Kidney glomerular epithelial cell (primary cell): ENCODE measurements around the gene ANKRD33.
"Not testable (repeated sequence)": the region's sequence is repeated elsewhere in the genome, so short reads cannot be mapped to it uniquely, and the experiment has no call there.

Source experiments
- DNase-seq: peaks from one replicate; lab custom pipeline; 2025; lab: John Stamatoyannopoulos, UW

ANKRD33 gene

DNA sequence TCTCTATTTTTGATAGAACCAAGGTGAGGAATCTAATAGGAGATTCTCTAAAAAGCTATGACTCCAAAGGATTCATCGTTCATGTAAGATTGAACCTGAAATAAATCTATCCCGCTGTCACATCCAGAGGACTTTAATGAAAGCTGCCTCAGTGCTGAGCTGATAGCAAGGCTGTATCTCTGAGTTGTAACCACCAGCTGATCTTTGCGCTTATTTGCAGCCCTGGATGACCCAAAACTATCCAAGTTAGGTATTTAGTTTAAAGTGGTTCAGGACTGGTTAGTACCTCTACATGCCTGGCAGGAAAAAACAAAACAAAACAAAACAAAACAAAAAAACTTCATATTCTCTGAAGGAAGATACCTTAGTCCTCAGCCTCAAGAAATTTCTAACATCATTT lies 8.8 kb upstream of the ANKRD33 start:
- DNase-seq: no peak

DNA sequence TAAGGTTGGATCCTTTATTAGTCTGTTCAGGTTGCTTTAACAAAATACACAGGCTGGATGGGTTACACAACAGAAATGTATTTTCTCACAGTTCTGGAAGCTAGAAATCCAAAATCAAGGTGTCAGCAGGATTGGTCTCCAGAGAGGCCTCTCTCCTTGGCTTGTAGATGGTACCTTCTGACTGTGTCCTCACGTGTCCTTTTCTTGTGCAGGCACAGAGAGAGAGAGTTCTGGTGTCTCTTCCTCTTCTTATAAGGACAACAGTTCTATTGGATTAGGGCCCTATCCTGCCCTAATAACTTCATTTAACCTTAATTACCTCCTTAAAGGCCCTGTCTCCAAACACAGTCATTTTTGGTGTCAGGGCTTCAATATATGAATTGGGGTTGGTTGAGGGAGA lies 4.6 kb upstream of the ANKRD33 start:
- no peak for DNase-seq

DNA sequence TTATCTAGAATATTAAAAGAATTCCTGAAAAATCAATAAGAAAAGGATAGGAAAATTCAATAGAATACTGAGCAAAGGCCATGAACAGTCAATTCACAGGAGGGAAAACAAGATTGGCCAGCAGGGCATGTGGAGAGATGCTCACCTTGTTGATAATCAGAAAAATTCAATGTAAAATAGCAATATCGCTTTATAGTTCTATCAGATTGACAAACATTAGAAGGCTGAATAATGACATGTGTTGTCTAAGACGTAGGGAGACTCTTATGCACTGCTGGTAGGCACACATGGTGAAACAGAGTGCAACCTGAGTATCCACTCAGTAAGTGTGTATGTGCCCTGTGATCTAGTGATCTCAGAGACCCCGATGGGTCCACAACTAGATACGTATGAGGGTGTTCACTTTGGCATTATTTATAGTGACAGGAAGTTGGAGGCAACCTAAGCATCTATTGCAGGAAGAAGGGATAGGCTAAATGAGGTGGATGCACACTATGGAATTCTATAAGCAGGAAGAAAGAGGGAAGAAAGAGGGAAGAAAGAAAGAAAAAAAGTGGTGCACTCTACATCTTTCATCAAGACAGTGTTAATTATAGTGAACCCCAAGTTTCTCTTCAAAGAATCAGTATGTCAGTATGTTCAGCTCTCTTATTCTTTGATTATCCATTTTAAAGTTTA lies 3.8 kb upstream of the ANKRD33 start:
- DNase-seq: no peak

DNA sequence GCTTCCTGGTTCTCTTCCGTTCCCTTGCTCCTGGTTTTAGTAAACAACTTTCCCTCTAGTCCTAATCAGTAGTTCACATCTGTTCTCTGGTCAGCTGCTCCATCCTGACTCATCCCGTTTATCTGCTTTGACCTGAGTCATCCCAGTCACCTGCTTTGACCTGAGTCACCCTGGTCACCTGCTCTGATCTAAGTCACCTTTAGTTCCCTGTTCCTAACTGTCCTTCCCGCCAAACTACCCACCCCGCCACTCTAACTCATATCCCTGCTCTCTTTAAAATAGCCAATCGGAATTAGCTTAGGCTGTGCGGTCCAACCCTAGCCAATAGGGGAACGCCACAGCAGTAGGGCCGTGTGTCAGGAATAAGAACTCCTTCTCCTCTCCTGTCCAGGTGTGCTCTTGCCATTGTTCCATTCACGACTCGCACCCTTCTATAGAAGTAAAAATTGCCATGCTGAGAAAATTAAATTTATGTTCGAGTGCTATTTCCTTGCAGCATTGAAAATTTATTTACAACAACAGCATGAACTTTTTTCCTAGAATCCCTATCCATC lies 3.1 kb upstream of the ANKRD33 start:
- no peak for DNase-seq

DNA sequence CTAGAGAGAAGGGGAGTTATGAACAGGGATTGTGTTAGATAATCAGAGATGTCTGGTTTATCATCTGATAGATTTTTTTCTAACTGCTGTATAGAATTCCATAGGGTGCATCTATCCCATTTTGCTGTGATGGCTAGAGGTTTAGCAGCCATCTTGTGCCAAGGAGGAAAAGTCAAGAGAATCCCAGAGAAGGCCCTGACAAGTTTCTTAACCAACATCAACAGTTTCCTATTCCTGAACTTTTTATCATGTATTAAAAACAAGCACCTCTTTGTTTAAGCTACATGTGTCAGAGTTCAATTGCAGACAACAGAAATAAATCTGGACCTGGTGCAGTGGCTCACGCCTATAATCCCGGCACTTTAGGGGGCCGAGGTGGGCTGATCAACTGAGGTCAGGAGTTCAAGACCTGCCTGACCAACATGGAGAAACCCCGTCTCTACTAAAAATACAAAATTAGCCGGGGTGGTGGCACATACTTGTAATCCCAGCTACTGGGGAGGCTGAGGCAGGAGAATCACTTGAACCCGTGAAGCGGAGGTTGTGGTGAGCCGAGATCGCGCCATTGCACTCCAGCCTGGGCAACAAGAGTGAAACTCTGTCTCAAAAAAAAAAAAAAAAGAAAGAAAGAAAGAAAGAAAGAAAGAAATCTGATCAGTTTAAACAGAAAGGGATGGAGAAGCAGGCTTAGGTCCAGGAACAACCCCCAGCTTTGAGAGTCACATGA lies 2.4 kb upstream of the ANKRD33 start:
- not testable (repeated sequence) for DNase-seq

DNA sequence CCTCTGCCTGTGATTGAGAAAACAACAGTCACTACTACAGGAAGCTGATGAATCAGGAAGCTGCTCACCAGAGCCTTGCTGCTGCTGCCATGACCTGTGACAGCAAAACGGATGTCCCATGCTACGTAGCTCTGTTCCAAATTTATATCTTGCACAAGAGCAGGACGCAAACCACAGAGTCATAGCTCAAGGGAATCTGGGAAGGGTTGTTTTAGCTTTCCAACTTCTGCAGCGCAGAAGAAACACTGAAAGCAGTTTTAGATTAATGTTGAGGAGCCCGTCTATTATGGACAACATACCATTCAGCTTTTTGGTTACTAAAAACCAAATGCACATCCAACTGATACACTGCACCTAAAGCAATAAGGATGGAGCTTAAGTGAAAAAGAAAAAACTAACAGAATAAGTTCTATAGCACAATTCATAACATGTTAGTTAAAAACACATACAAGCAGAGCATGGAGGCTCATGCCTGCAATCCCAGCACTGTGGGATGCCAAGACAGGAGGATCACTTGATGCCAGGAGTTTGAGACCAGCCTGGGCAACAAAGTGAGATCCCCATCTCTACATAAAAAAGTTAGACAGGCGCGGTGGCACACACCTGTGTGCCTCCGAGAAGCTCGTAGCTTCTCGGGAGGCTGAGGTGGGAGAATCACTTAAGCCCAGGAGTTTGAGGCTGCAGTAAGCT lies 1.7 kb upstream of the ANKRD33 start:
- peak; percentile 67 for DNase-seq

DNA sequence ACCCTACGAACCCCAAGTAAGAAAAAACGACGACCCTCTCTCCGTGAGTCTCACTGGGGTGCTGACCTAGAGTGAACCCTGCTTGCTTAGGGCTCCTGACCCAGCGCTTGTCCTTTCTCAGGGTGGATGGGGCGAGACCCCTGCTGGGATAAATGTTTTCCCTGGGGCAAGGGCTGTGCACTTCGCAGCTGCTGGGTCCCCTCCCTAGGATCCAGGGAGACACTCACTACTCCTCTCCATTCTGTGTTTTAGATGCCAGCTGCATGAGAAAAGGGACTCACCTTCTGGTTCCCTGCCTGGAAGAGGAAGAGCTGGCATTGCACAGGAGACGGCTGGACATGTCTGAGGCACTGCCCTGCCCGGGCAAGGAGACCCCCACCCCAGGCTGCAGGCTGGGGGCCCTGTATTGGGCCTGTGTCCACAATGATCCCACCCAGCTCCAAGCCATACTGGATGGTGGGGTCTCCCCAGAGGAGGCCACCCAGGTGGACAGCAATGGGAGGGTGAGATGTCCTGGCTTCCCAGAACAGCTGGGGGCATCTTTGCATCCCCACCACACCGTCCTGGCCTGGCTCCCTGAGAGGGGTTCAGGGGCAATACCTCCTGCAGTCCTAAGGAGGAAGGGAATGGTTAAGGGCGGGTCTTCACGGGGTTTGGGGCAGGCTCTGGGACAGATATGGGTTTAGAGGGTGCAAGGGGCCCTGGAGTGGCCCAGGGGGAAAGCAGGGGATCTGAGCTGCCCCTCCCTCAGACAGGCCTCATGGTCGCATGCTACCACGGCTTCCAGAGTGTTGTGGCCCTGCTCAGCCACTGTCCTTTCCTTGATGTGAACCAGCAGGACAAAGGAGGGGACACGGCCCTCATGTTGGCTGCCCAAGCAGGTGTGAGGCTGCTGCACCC lies 663 bp downstream of the ANKRD33 start:
- no peak for DNase-seq

DNA sequence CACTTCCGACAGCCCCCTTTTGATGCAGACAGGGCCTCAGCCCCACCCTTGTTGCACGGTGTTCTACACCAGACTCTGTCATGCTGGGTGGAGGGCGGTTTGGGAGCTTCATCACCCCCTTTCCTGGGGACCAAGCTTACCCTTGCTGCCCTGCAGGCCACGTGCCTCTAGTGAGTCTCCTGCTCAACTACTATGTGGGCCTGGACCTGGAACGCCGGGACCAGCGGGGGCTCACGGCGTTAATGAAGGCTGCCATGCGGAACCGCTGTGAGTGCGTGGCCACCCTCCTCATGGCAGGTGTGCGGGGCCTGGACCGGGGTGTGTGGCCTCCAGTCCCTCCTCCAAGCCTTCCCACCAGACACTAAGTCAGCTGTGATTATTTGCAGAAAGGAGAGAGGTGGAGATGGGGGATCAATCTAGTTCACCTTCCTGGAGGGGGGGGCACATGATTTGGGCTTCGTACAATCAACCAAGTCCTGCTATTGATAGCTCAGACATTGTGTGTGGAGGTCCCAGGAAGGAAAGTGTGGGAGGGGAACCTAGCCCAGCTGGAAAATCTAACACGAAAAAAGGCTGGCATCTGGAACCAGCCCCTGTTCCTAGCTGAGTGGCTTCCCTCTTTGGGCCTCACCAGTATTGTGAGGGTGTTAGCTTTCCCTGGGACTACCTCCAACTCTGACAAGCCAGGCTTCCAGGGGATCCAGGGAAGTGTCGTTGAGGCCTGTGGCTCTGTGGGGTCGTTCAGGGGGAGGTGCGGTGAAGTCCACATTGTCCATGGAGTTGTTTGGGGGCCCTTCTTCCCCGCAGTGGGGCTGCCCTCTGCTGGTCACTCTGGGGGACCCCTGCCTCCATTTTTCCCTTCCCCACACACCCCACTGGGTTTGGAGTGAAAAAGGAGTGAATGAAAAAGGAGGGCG lies 1.6 kb downstream of the ANKRD33 start:
- no peak for DNase-seq

DNA sequence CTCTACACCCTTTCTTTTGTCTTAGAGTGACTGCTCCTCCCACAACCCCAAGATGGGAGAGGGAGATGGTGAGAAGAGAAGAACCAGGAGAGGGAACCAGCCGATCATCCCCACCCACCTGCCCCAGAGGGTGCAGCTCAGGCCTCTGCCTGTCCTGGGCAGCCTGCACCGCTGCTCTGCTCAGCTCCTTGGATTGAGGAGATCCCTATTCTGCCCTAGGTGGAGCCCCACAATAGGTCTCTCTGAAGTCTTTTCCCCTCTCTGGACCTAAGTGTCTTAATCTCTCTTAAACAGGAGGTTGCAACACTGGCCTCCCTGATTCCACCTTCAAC lies 2.2 kb downstream of the ANKRD33 start:
- DNase-seq: no peak

DNA sequence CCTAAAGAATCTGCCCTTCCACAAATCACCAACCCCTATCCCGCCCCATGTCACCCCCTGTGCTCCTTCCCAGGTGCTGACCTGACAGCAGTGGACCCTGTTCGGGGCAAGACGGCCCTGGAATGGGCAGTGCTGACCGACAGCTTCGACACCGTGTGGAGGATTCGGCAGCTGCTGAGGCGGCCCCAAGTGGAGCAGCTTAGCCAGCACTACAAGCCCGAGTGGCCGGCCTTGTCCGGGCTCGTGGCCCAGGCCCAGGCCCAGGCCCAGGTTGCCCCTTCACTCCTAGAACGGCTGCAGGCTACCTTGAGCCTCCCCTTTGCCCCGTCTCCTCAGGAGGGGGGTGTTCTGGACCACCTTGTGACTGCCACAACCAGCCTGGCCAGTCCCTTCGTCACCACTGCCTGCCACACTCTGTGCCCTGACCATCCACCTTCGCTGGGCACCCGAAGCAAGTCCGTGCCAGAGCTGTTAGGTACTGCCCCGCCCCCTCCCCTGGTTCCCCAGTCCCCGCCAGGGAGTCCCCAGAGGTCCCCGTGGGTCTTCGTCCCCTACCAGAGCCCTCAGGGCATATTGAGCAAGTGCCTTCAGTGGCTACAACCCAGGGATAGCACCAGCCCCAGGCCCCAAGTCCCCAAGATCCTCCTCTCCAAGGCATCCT lies 2.7 kb downstream of the ANKRD33 start:
- no peak for DNase-seq

DNA sequence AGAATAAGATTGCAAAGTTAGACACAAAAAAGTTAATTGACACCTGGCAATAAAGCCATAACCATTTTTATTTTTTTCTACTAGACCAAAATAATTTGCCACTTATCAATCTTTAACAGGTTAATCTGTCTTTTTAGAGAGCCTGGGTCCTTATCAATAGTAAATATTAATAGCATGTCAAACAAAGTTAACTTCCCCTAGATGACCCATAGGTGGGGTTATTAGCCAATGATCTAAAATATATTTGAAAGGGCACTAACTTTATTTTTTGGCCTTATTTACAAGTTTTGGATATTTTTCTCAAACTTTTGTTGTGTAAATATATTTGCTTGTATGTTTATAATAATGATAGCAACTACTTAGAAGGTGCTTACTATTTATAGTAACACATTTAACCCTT lies 3.9 kb downstream of the ANKRD33 start:
- DNase-seq: no peak

DNA sequence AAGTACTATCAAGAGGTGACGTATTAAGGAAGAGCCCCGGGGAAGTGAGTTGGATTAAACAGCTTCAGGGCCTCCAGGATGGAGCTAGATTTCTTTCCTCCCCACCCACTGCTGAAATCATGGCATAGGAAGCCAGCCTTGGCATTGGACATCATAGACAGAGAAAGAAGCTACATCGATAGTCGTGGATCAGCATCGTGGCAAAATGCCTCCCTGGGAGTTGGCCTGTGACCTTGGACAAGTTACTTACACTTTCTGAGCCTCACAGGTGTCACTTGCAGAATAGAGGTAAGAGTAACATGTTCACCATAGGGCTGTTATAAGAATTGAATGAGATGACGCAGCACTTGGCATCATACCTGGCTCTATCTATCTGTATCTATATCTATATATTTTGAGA lies 5.9 kb downstream of the ANKRD33 start:
- DNase-seq: no peak

DNA sequence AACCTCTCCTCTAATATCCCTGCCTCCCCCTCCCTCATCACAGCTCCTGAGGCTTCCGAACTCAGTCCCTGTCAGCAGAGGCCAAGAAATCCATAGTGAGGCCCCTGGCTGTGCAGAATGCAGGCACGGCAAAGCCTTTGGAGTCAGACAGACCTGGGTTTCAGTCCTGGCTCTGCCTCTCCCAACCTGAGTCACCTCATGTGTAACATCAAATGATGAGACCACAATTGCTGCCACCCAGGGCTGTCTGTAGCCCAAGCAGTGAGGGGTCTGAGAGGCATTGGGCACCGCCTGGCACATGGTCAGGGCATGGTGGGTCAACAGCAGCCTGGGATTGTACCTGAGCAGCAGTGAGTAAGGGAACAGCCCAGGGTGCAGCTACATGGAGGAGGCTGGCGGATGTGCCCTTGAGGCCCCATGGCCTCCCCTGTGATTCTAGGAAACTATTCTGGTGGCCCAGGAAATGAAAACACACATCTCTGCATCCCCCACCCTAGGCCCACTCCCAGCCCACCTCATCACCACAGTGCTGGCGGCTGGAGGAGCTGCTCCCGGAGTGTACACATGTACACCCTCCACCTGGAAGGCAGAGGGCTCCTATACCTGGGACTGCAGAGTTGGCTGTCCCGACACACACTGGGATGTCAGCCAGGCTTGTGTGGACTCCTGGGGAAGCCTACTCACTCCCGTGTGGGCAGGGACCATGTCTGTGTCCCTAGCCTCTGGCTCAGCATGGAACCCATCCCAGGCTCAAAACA lies 7.7 kb downstream of the ANKRD33 start:
- no peak for DNase-seq

DNA sequence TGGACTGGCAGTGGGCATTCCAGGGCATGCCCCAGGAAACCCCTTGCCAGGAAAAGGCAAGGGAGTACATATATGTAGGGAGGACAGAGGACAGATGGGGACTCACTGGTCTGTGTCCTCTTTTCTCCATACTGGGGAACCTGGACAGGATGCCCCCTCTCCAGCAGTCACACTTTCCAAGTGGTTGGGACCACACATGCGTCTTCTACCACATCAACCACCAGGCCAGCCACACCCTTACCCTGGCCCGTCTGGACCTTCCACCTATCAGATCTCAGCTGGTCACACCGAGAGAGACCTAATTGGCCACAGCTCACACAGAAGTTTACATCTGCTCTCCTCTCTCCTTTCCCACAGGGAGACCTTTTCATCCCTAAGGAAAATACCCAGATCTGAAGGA lies 8.3 kb downstream of the ANKRD33 start:
- DNase-seq: no peak

DNA sequence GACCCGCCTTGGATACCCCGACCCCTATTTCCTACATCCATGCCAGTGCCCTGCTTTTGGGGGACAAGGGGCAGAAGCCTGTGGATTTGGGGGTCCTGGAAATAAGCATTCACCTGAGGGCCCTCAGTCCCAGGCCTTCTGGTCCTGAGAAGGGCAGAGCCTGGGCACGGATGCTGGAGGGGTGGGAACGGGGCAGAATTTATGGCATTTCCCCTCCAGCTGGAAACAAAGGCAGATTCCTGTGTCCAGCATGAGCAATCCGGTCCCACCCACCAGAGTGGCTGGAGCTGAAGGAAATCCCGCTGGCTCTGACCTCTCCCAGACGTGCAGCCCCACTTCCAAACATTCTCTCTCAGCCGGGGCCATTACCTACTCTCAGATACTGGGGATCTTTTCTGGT lies 9.3 kb downstream of the ANKRD33 start:
- no peak for DNase-seq

DNA sequence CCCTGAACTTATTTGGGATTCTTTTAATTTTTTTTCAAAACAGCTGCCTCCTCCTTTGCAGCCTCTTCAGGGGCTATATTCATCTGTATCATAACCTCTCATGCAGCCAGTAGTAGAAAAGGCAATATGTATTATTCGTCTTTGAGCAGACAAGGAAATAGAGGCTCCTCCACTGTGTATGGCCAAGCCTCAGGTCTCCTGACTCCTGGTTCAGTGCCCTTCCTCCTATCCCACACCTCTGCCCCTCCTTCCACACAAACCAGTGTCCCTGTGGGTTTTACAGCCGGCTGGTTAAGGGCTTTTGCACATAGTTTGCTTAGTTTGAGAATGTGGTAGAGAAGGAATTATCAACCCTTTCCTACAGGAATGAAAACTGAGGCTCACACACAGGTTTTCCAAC lies 10.6 kb downstream of the ANKRD33 start:
- DNase-seq: no peak

DNA sequence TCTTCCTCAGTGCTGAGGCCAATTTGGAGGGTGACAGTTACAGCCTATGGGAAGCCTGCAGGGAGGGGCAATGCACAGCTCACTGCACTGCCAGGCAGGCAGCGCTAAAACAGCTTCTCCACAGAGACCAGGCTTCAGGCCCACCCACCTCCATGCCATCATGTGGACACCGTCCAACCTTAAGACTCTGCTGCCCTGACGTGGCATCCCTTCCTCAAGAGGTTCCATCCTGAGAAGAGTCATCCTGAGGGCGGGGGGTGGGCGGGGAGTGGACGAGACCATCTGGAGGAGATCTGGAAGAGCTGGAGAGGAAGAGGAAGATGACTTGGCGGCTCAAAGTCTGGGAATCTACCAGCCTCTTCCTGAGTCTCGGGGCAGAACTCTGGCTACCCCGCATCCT lies 11.0 kb downstream of the ANKRD33 start:
- DNase-seq: no peak

DNA sequence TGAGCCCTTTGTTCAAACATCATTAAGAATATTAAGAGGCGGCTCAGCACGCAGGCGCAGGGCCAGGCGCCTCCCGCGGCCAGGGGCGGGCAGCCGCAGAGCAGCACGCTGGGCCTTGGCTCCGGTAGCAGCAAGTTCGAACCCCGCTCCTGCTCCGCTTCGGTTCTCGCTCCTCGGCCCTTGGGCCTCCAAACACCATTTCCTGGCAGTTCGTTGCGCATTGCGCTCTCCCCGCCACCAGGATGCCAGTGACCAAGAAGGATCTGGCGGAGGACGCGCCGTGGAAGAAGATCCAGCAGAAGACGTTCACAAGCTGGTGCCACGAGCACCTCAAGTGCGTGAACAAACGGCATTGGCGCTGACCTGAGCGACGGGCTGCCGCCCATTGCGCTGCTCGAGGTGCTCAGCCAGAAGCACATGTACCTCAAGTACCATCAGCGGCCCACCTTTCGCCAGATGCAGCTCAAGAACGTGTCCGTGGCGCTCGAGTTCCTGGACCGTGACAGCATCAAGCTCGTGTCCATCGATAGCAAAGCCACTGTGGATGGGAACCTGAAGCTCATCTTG lies 12.5 kb downstream of the ANKRD33 start:
- DNase-seq: no peak

DNA sequence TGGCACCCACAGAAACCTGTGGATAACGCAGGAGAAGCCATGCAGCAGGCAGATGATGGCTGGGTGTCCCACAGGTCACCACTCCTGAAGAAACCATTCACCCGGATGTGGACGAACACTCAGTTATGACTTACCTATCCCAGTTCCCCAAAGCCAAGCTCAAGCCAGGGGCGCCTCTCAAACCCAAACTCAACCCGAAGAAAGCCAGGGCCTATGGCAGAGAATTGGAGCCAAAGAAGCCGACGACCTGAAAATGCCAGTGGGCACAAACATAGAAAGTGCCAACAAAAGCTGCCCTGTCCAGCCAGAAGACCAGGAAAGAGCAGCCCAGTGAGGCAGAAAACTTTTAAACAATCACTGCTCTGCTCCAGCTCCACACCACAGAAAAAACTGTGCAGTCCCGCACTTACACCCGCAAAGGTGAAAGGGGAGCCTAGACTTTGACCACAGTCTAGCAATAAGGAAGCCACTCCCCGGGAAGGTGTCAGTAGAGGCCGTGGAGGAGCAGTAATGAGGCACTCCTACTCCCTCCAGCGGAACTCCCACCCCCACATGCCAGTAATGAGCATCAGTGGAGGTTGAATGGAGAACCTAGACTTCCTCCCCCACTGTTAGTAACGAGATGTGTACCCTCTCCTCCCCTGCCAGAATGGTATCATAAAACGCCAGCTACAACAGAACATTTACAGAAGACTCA lies 13.4 kb downstream of the ANKRD33 start:
- DNase-seq: peak; percentile 41
